ENCODE data around the gene ANGPTL2. TPM values are rescaled to one million over a fixed set of nuclear protein-coding genes. Genes with fewer than 3 reads are reported as not detected.

ANGPTL2 gene
- total and polyA plus RNA-seq, 7 donors, result 8.9 to 208 (median 15.0) TPM

- ATAC-seq, result no peak
- intact Hi-C loops (cut with DNase I), result no loop called here
Measured at GRCh38 chr9:127135056-127135745, 12.8 kb upstream of the ANGPTL2 start.

GRCh38 chr9:127133739-127134167, 11.3 kb upstream of the ANGPTL2 start:
- H3K9me3 ChIP-seq, result no peaks in the 10 kb centered on the region
- intact Hi-C loops (cut with DNase I), result no loop called here
- peak overlapping the region; percentile 97 for H3K27ac ChIP-seq
- DNase-seq, result peak; percentile 73 to 84
- WGBS, 3 donors, result 16 to 21% (median 17%) methylated on average over 13 of the region's 13 CpGs
- no peaks in the 10 kb centered on the region for H3K36me3 ChIP-seq (ENCODE audit: insufficient read depth in 1 of 2, low read depth in 1 of 2)
- no peaks in the 10 kb centered on the region for H3K27me3 ChIP-seq (ENCODE audit: insufficient read depth in 3 of 3, low read length in 2 of 3)
- peak; percentile 56 to 77 (median 62) for ATAC-seq
- peaks cover 90% of the 10 kb centered on the region for H3K4me1 ChIP-seq
- H3K4me3 ChIP-seq, result peak overlapping the region; percentile 52
- no peak for TF ChIP-seq CTCF (IDR thresholded peaks at IDR 0.05)

More at GRCh38 chr9:127135056-127135745, 12.8 kb upstream of the ANGPTL2 start:
- DNase-seq, result peak in 1 of 2 donors; percentile 32
- H3K27ac ChIP-seq, result peak overlapping the region; percentile 97
- H3K36me3 ChIP-seq (ENCODE audit: insufficient read depth in 1 of 2, low read depth in 1 of 2), result no peaks in the 10 kb centered on the region
- no peak overlapping the region for H3K4me3 ChIP-seq
- H3K9me3 ChIP-seq, result no peaks in the 10 kb centered on the region
- 60 to 96% (median 88%) methylated on average over 4 of the region's 4 CpGs for WGBS, 3 donors
- H3K4me1 ChIP-seq, result peaks cover 88% of the 10 kb centered on the region
- no peak for TF ChIP-seq CTCF (IDR thresholded peaks at IDR 0.05)
- H3K27me3 ChIP-seq (ENCODE audit: insufficient read depth in 3 of 3, low read length in 2 of 3), result no peaks in the 10 kb centered on the region

GRCh38 chr9:127132921-127133647, 10.6 kb upstream of the ANGPTL2 start:
- Histone ChIP-seq H3K4me3 (peak overlapping the region; percentile 52), H3K27me3 (ENCODE audit: insufficient read depth in 3 of 3, low read length in 2 of 3) (no peaks in the 10 kb centered on the region), H3K27ac (peak overlapping the region; percentile 97), H3K4me1 (peaks cover 87% of the 10 kb centered on the region), H3K9me3 (no peaks in the 10 kb centered on the region), H3K36me3 (ENCODE audit: insufficient read depth in 1 of 2, low read depth in 1 of 2) (no peaks in the 10 kb centered on the region)
- ATAC-seq (peak; percentile 22 to 45 (median 34)), DNase-seq (peak in 1 of 2 donors; percentile 54)
- intact Hi-C loops (cut with DNase I), result no loop called here
- WGBS, 3 donors, result 35 to 50% (median 36%) methylated on average over 15 of the region's 15 CpGs
- no peak for TF ChIP-seq CTCF (IDR thresholded peaks at IDR 0.05)

GRCh38 chr9:127132375-127132774, 9.9 kb upstream of the ANGPTL2 start:
- H3K4me1 ChIP-seq, result peaks cover 80% of the 10 kb centered on the region
- no peak overlapping the region for H3K4me3 ChIP-seq
- H3K27ac ChIP-seq, result peak overlapping the region; percentile 97
- intact Hi-C loops (cut with DNase I), result no loop called here
- H3K9me3 ChIP-seq, result no peaks in the 10 kb centered on the region
- ATAC-seq (no peak), DNase-seq (peak in 1 of 2 donors; percentile 48)
- no peaks in the 10 kb centered on the region for H3K27me3 ChIP-seq (ENCODE audit: insufficient read depth in 3 of 3, low read length in 2 of 3)
- WGBS, 3 donors, result 89 to 96% (median 91%) methylated on average over 4 of the region's 4 CpGs
- H3K36me3 ChIP-seq (ENCODE audit: insufficient read depth in 1 of 2, low read depth in 1 of 2), result no peaks in the 10 kb centered on the region
- no peak for TF ChIP-seq CTCF (IDR thresholded peaks at IDR 0.05)

Data from psoas muscle (tissue), 8 donors.